Liver (tissue), 3 donors: ENCODE data around the gene TCHP.

Experiments
- ATF3 ChIP-seq: IDR thresholded peaks from 2 replicates; pipeline ENCODE4 v1.6.1; 2016; ENCODE audit warnings: antibody characterized with exemption
- CTCF ChIP-seq: fragments of 150-350 bp; IDR thresholded peaks from 2 replicates; pipeline ENCODE4 v1.5.1; 2017; ENCODE audit warnings: improper control_type of control experiment, low read depth, low read length; ENCODE audit not compliant: missing input control
- donor health status: healthy.
- donor health status: healthy.

- TF ChIP-seq CTCF: no peak
- TF ChIP-seq ATF3: no peak
Observed at GRCh38 chr12:109863847-109864712, 36.0 kb upstream of the TCHP start.
